T-helper 2 cell treated with Interferon-gamma antibody and Interleukin-4, amounts not matched to agents 100 ng/mL and 5 ng/mL, for 36 hours (primary cell): ENCODE measurements around the gene DEFB131B. TPM values are rescaled to one million over a fixed set of nuclear protein-coding genes. Genes with fewer than 3 reads are reported as not detected.
"Not testable (repeated sequence)": the region's sequence is repeated elsewhere in the genome, so short reads cannot be mapped to it uniquely, and the experiment has no call there.

Experiments used
- intact Hi-C: fragments of 100-400 bp; cut with micrococcal nuclease; formaldehyde crosslinking; loops from one replicate; pipeline ENCODE4 v1.15.1; 2023
- total RNA-seq: library from RNA; stranded (reverse); gene quantifications from 2 replicates; pipeline ENCODE4 v1.2.3, GENCODE V29; 2022

Gene DEFB131B
- total RNA-seq, 1 donor from 2014 or later: not detected

DNA sequence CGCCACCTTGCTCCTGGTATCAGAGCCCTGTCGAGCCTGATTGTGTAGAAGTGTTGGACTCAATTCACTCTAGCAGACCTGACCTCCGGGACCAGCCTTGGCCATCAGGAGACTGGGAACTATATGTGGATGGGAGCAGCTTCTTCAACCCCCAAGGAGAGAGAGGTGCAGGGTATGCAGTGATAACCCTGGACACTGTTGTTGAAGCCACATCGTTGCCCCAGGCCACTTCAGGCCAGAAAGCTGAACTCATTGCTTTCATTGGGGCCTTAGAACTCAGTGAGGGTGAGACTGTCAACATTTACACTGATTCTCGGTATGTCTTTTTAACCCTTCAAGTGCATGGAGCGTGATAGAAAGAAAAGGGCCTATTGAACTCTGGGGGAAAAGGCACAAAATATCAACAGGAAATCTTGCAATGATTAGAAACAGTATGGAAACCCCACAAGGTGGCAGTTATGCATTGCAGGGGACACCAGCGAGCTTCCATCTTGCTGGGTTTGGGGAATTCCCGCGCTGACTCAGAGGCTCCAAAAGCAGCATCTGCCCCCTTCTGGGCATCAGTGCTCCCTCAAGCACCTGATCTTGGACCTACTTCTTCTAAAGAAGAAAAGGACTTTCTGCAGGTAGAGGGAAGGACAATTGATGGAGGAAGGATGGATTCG is 33.2 kb downstream of the DEFB131B start:
- intact Hi-C loops: not testable (repeated sequence)

DNA sequence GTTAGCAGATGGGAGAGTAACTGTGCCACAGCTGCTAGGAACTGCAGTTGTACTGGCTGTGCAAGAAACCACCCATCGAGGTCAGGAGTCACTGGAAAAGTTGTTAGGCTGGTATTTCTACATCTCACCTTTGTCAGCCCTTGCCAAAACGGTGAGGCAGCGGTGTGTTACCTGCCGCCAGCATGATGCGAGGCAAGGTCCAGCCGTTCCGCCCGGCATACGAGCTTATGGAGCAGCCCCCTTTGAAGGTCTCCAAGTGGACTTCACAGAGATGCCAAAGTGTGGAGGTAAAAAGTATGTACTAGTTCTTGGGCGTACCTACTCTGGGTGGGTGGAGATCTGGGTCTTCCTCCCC is 33.7 kb downstream of the DEFB131B start:
- intact Hi-C loops: not testable (repeated sequence)

DNA sequence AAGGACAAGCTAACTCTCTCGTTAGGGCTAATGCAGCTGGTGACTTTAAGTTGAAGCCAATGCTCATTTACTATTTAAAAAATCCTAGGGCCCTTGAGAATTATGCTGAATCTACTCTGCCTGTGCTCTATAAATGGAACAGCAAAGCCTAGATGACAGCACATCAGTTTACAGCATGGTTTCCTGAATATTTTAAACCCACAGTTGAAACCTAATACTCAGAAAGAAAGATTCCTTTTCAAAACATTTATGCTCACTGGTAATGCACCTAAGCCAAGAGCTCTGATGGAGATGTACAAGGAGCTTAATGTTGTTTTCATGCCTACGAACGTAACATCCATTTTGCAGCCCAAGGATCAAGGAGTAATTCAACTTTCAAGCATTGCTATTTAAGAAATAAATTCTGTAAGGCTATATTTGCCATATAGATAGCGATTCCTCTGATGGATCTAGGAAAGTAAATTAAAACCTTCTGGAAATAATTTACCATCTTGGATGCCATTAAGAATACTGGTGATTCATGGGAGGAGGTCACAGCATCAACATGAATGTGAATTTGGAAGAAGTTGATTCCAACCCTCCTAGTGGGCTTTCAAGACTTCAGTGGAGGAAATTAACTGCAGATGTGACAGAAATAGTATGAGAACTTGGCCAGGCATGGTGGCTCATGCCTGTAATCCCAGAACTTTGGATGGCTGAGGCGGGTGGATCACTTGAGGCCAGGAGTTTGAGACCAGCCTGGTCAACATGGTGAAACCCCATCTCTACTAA is 35.7 kb downstream of the DEFB131B start:
- intact Hi-C loops: no loop called here

DNA sequence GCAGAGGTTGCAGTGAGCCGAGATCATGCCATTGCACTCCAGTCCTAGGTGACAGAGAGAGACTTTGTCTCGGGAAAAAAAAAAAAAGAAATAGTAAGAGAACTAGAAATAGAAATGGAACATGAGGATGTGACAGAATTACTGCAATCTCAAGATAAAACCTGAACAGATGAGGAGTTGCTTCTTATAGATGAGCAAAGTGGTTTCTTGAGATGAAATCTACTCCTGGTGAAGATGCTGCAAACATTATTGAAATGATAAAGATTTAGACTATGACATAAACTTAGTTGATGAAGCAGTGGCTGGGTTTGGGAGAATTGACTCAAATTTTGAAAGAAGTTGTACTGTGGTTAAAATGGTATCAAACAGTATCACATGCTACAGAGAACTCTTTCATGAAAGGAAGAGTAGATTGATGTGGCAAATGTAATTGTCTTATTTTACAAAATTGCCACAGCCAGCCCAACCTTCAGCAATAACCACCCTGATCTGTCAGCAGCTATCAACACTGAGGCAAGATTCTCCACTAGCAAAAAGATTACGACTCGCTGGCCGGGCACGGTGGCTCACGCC is 36.5 kb downstream of the DEFB131B start:
- intact Hi-C loops: no loop called here

DNA sequence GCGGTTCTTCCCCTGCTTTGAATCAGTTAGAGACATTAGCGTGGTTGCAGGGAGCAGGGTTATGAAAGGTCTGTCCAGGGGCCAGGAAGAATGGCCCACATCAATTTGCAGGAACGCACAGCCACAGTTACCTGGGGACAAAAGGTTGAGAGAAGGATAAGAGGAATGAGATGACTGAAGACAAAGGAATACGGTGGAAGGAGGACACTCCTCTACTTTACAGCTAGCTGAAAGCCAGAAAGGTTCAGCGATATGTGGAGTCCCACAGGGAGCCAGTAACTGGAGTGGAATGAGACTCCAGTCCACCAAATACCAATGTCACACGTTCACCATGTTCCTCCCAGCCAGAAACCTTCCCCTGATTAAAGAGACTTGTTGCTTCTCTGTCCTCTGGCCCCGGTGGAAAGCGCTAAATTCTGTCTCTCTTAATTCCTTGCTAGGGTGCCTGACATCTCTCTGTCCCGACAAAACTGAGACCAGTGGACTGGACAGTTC is 39.4 kb downstream of the DEFB131B start:
- intact Hi-C loops: no loop called here

DNA sequence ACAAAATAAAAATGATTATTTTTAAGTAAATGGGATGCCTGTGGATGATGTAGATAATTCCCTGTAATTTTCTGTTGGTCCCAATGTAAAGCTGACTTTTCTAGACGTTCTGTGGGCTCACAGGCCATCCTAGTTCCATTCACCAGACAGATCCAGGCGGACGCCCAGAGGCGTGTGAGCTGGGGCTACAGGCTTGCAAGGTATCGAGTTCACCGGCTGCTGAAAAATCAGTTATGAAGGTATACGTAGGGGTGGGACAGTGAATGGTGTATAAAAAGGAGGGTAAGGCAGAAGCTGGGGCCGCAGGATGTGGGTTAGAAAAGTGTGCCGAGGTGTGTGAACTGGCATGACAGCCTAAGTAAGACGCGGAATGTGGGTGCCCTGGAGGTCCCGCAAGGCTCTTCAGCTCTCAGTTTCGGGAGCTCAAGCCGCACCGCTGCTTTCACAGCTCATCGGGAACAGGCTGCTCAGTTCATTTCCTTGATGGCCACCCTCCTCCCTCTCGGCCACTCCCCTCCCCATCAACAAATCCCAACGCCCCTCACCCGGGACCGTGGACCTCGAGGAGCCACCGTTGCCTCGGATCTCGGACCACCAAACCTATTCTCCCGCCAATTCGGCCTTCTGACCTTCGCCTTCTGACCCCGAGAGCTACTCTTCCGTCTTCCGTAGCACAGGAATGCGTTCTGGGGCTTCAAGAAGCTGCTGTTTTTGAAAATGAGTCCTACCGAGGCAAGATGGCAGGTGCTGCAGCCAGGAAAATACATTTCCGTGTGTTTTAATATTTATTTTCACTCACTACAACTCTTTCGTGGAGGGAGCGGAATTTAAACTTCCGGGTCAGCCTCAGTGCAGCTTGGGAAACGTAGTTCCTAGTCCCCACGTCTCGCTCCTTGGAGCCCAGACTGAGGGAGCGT is 49.8 kb downstream of the DEFB131B start, which contains the start of gene XNDC1N:
Gene XNDC1N (minus strand): TSS at position 775 of the 917 bp plus-strand sequence. CDS start 5,241 bp downstream, outside the sequence.
- intact Hi-C loops: loop anchor here (1.0 to 5.0 kb wide), 9 partner anchors 114 to 1449 kb away; partner anchors contain the start of genes ANAPC15, CLPB, LAMTOR1 and LRRC51

DNA sequence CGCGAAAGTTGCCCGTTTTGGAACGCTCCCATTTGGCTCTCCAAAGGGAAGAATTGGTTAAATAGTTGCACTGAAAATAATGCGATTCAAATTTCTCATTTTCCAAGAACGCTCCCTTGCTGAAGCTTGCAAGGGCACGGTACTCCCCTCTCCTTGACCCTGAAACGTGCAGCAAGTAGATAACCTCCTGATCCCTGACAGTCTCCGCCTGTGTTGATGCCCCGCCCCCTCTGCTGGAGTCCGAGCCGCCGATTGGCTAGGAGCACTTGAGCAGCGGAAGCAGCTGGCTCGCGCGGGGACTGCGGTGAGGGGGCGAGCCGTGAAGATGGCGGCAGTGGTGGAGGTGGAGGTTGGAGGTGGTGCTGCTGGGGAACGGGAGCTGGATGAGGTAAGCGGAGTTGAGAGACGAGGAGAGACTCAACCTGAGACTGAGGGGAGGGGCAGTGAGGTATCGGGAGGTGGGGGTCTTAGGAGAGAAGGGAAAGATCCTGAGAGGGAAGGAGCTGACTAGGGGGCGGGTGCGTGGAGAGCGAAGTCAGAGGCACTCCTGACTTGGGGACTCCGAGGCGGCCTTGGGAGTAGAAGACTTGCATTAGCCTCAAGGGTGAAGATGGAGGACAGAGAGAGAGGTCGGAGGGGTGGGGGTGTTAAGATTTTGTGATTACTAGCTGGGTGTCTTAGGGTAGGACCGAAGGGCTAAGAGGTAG is 50.6 kb downstream of the DEFB131B start, which contains the start of gene RNF121:
Gene RNF121 (plus strand): TSS at position 310 of the 707 bp plus-strand sequence. CDS start 16 bp downstream, at position 326.
- intact Hi-C loops: loop anchor here (1.0 to 5.0 kb wide), 9 partner anchors 113 to 1448 kb away; partner anchors contain the start of genes ANAPC15, CLPB, LAMTOR1 and LRRC51

DNA sequence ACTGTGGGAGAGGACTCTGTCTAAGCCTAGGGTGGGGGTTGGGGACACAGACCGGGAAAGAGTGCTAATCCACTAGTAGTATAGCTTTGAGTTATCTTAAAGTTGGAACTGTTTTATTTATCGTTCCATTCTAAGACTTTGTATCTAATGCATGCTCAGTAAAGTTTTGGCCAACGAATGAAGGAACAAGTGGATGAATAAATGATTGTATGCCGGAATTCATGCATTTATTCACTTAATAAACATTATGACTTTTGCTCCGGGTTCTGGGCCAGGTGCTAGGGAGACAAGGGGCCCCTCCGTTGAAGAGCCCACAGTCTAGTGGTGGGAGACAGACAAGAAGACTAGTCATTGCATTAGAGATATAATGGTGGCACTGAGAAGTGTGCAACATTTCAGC is 51.2 kb downstream of the DEFB131B start:
- intact Hi-C loops: loop anchor here (5.0 kb wide), 2 partner anchors 113 to 1448 kb away; partner anchors contain the start of gene RELT

DNA sequence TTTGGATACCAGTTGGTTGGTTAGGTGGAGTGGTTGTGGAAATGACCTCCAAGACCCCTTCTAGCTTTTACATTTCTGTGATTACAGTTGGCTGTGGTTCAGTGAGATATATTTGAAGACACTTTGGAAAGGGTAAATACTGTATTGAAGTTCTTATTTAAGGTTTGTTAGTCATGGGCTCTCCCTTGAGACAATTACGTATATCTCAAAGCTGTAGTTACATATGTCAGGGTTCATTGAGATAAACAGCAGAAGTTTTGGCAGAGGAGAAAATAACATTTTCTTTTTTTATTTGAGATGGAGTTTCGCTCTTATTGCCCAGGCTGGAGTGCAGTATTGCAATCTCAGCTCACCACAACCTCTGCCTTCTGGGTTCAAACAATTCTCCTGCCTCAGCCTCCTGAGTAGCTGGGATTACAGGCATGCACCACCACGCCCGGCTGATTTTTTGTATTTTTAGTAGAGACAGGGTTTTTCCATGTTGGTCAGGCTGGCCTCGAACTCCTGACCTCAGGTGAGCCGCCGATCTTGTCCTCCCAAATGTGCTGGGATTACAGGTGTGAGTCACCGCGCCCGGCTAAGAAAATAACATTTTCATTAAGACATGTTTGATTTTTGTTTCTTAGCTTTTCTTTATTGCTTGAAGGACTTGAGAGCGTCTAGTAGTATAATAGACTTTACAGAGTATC is 52.4 kb downstream of the DEFB131B start:
- intact Hi-C loops: no loop called here

DNA sequence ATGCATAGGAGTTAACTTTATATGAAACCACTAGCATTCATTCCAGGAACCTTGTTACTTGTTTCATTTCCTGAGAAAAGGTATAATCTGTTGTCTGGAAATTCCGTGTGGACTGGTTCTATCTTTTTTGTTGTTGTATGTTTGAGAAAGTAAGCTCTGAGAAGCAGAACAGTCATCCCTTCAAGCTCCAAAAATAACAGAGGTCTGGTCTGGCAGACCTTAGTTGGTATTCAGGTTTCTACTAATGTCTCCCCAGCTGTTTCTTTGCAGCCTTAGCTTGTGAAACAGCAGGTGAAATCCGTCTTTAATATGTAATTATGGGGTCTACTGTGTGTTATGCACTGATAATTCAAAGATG is 53.0 kb downstream of the DEFB131B start:
- intact Hi-C loops: no loop called here

DNA sequence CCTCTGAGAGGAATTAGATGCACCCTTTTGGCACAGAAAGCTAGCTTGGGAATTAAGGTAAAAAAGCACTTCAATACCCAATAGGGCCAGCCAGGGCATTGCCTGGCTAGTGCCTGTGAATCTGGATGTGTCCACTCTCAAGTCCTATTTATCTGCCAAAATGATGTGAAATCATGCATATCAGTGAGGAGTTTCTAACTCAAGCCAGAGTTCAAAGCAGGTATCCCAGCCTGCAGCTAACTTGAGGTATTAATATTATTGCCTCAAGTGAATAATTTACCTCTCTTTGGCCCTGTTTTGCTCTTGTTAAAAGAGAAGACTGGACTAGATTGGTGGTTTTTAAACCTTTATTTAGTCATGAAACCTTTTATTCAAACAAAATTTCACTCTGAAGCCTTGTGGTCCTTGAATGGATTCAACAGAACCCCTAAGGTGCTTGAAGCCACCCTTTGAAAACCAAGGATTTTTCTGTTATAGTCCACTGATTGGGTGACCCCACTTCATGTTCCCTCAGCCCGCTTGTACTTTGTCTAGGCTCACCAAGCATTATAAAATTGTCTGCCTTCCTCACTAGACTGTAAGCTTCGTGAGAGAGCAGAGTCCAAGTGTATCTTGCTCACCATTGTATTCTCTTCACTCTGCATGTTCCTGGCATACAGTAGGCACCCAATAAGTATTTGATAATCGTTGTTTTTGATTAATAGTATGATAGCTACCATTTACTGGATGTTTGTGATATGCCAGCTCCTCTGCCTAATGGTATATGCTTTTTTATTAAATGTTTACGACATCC is 55.1 kb downstream of the DEFB131B start:
- intact Hi-C loops: no loop called here

Other genes starting within 250 kb of the DEFB131B start
- gene DEFB108B, start 45.3 kb upstream of the DEFB131B start, total RNA-seq: not detected in 2 replicates
- gene XNDC1N, start 50.1 kb downstream of the DEFB131B start, total RNA-seq: 19.1 and 20.5 TPM in 2 replicates
- gene RNF121, start 50.6 kb downstream of the DEFB131B start, total RNA-seq: 29.0 and 30.5 TPM in 2 replicates
- 15.2 and 15.7 TPM in 2 replicates for gene IL18BP, start 120.5 kb downstream of the DEFB131B start, total RNA-seq
- gene NUMA1, start 202.1 kb downstream of the DEFB131B start, total RNA-seq: 174 and 178 TPM in 2 replicates
- gene LRRC51, start 202.4 kb downstream of the DEFB131B start, total RNA-seq: 6.4 and 7.5 TPM in 2 replicates
- gene LAMTOR1, start 224.8 kb downstream of the DEFB131B start, total RNA-seq: 81.2 and 84.5 TPM in 2 replicates
- 0.14 TPM in 1 of 2 replicates, not detected in the other for gene TOMT, start 227.5 kb downstream of the DEFB131B start, total RNA-seq
- 77.9 and 78.0 TPM in 2 replicates for gene ANAPC15, start 234.2 kb downstream of the DEFB131B start, total RNA-seq